Amniotic stem cell (primary cell): Measurements from ENCODE around the gene SYNCRIP.
A peak's percentile ranks its signal among the peaks of the same experiment; 100 is the strongest.
"Not testable (repeated sequence)": the region's sequence is repeated elsewhere in the genome, so short reads cannot be mapped to it uniquely, and the experiment has no call there.

ENCODE experiments used
- DNase-seq: peaks from one replicate; lab custom pipeline; 2025; lab: John Stamatoyannopoulos, UW

SYNCRIP gene

GRCh38 chr6:85669735-85670194 is 27.1 kb upstream of the SYNCRIP start:
- no peak for DNase-seq

GRCh38 chr6:85662251-85662650 is 19.6 kb upstream of the SYNCRIP start:
- no peak for DNase-seq

- DNase-seq: peak; percentile 89
Observed at GRCh38 chr6:85660181-85660611, 17.5 kb upstream of the SYNCRIP start.

GRCh38 chr6:85650606-85651005 is 7.9 kb upstream of the SYNCRIP start:
- no peak for DNase-seq

GRCh38 chr6:85644279-85644762 is 1.6 kb upstream of the SYNCRIP start:
- no peak for DNase-seq

- DNase-seq: peak; percentile 83
Observed at GRCh38 chr6:85643537-85644278, 1.0 kb upstream of the SYNCRIP start.

- DNase-seq: peak; percentile 28
Observed at GRCh38 chr6:85641897-85642773, 551 bp downstream of the SYNCRIP start.

- no peak for DNase-seq
Observed at GRCh38 chr6:85641522-85641896, 1.2 kb downstream of the SYNCRIP start.

GRCh38 chr6:85640821-85641220 is 1.9 kb downstream of the SYNCRIP start:
- DNase-seq: no peak

GRCh38 chr6:85637579-85637978 is 5.1 kb downstream of the SYNCRIP start:
- no peak for DNase-seq

GRCh38 chr6:85632164-85632942 is 10.3 kb downstream of the SYNCRIP start:
- DNase-seq: no peak

- DNase-seq: not testable (repeated sequence)
Observed at GRCh38 chr6:85631117-85631516, 11.6 kb downstream of the SYNCRIP start.

GRCh38 chr6:85628353-85628752 is 14.3 kb downstream of the SYNCRIP start:
- no peak for DNase-seq

- no peak for DNase-seq
Observed at GRCh38 chr6:85620308-85620707, 22.4 kb downstream of the SYNCRIP start.

- DNase-seq: no peak
Observed at GRCh38 chr6:85614780-85615179, 27.9 kb downstream of the SYNCRIP start.

GRCh38 chr6:85612690-85613474 is 29.8 kb downstream of the SYNCRIP start:
- DNase-seq: no peak

- DNase-seq: no peak
Observed at GRCh38 chr6:85610182-85610895, 32.3 kb downstream of the SYNCRIP start.

GRCh38 chr6:85602100-85602499 is 40.6 kb downstream of the SYNCRIP start:
- no peak for DNase-seq

GRCh38 chr6:85600713-85601313 is 41.9 kb downstream of the SYNCRIP start:
- DNase-seq: no peak
